ENCODE data around the gene HERC5.
"Not testable (repeated sequence)": the region's sequence is repeated elsewhere in the genome, so short reads cannot be mapped to it uniquely, and the experiment has no call there.

Gene HERC5

DNA sequence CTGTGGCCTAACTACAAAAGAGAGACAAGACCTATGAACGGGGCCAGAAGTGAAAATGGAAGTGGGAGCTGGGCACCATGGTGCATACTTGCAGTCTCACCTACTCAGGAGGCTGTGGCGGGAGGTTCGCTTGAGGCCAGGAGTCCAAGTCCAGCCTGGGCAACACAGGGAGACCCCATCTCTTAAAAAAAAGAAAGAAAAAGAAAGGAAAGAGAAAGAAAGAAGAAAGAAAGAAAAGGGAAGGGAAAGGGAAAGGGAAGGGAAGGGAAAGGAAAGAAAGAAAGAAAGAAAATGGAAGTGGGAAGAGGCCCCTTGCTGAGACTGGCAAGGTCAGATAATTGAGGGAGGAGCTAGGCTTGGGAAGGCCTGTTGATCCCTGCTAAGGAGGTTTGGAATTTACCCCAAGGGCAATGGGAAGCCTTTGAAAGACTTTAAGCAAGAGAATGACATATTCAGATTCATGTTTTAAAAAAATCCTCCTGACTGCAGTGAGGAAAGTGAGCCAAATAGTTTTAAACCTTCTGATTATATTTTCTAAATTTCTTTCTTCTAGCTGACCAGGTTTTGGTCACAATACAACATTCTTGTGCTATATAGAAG is 17.7 kb upstream of the HERC5 start:
- no peak for TF ChIP-seq JUND (IDR thresholded peaks at IDR 0.05; ENCODE audit: low read depth)
- DNase-seq (ENCODE audit: low read depth in 1 of 2, low spot score in 1 of 2): peak in 1 of 2 experiments; percentile 60
- in situ Hi-C loops (cut with HindIII; ENCODE audit: low pct_unique_long_range_greater_than_20kb, low sequenced_read_pairs): no loop called here

DNA sequence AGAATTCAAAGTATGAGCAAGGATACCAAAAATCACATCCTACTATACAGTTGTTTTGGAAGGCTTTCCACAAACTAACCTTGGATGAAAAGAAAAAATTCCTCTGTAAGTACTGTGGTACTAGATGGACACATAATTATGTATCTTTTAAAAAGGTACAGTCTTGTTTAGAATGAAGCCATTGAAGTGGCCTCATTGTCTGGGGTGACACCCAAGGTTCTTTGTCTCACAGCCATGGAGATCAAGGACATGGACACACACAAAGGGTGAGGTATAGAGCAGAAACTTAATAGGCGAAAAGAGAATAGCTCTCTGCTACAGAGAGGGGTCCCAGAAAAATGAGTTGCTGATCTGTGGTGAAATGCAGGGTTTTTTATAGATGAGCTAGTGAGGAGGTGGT is 16.8 kb upstream of the HERC5 start:
- DNase-seq (ENCODE audit: low read depth in 1 of 2, low spot score in 1 of 2): no peak
- in situ Hi-C loops (cut with HindIII; ENCODE audit: low pct_unique_long_range_greater_than_20kb, low sequenced_read_pairs): no loop called here
- no peak for TF ChIP-seq JUND (IDR thresholded peaks at IDR 0.05; ENCODE audit: low read depth)

DNA sequence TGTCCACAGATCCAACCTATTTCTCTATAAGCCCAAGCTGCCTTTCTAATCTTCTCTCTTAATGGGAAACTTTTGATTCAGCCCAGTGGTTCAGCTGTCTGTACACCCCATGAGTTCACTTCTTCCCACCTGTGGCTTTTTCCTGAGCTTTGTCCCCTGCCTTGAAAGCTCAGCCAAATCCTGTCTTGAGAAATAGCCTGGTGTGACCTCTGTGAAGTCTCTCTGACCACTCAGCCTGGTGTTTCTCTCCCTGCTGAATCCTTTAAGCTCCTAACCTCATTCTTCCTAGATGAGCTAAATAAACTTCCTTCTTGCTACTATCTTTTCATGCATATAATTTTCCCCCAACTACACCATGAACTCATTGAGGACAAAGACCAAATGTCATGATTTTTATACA is 15.2 kb upstream of the HERC5 start:
- in situ Hi-C loops (cut with HindIII; ENCODE audit: low pct_unique_long_range_greater_than_20kb, low sequenced_read_pairs): no loop called here
- DNase-seq (ENCODE audit: low read depth in 1 of 2, low spot score in 1 of 2): no peak
- no peak for TF ChIP-seq JUND (IDR thresholded peaks at IDR 0.05; ENCODE audit: low read depth)

DNA sequence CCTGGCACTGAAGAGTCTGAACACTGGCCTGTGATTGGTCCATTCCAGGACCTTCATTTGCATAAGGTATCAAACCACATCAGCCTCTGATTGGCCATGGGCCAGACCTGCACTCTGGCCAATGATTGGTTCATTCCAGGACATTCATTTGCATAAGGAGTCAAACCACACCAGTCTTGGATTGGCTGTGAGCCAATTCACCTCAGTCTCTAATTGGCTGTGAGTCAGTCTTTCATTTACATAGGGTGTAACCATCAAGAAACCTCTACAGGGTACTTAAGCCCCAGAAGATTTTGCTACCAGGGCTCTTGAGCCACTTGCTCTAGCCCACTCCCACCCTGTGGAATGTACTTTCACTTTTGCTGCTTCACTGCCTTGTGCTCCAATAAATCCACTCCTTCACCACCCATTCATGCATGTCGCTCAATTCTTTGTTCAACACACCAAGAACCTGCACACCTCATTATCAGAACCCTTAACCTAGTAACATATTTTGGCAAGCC is 14.2 kb upstream of the HERC5 start:
- no peak for TF ChIP-seq JUND (IDR thresholded peaks at IDR 0.05; ENCODE audit: low read depth)
- in situ Hi-C loops (cut with HindIII; ENCODE audit: low pct_unique_long_range_greater_than_20kb, low sequenced_read_pairs): no loop called here
- DNase-seq (ENCODE audit: low read depth in 1 of 2, low spot score in 1 of 2): peak in 1 of 2 experiments; percentile 73

DNA sequence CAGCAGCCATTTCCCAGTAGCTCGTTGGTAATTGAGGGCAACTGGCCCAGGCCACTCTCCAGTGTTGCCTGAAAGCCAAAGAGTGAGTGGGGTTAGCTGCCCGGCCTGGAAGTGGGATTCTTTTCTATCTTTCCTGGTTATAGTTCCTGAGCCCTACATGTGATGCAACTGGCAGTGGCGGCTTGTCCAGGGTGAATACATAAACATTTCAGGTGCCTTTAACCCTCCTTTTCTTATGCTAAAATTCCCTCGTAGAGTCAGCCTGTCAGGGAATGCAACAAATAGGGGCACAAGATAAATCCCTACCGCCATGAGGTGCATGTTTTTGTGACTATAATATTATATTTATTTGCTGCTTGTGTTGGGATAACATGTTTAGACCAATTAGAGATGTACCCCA is 13.4 kb upstream of the HERC5 start:
- DNase-seq (ENCODE audit: low read depth in 1 of 2, low spot score in 1 of 2): no peak
- TF ChIP-seq JUND (IDR thresholded peaks at IDR 0.05; ENCODE audit: low read depth): no peak
- in situ Hi-C loops (cut with HindIII; ENCODE audit: low pct_unique_long_range_greater_than_20kb, low sequenced_read_pairs): no loop called here

DNA sequence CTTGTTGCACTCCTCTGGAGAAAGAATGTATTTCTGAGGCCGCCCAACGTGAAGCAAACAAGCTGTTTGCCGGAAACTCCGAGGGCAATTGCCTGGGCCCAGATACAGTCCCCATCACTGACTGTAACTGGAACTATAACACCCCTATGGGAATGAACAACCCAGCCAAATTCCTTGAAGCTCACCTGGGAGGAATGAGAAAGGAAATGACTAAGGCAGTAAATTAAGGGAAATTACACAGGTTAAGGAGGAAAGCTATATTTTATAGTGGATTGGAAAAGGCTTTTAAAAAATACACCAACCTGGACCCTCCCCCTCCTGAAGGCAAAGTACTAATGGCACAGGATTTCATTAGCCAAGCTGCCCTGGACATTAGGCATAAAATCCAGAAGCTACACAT is 11.7 kb upstream of the HERC5 start:
- DNase-seq (ENCODE audit: low read depth in 1 of 2, low spot score in 1 of 2): no peak
- in situ Hi-C loops (cut with HindIII; ENCODE audit: low pct_unique_long_range_greater_than_20kb, low sequenced_read_pairs): no loop called here
- no peak for TF ChIP-seq JUND (IDR thresholded peaks at IDR 0.05; ENCODE audit: low read depth)

DNA sequence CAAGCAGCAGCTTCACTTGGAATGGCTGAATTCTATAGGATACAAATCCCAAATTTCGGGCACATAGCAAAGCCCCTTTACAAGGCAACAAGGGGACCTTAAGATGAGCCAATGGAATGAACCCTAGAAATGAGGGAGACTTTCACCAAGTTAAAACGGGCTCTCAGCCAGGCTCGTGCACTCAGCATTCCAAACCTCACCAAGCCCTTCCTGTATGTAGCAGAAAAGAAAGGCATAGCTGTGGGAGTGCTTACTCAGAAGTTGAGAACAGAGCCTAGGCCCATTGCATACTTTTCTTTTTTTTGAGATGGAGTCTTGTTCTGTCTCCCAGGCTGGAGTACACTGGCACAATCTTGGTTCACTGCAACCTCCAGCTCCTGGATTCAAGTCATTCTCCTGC is 10.8 kb upstream of the HERC5 start:
- no peak for TF ChIP-seq JUND (IDR thresholded peaks at IDR 0.05; ENCODE audit: low read depth)
- no peak for DNase-seq (ENCODE audit: low read depth in 1 of 2, low spot score in 1 of 2)
- in situ Hi-C loops (cut with HindIII; ENCODE audit: low pct_unique_long_range_greater_than_20kb, low sequenced_read_pairs): no loop called here

DNA sequence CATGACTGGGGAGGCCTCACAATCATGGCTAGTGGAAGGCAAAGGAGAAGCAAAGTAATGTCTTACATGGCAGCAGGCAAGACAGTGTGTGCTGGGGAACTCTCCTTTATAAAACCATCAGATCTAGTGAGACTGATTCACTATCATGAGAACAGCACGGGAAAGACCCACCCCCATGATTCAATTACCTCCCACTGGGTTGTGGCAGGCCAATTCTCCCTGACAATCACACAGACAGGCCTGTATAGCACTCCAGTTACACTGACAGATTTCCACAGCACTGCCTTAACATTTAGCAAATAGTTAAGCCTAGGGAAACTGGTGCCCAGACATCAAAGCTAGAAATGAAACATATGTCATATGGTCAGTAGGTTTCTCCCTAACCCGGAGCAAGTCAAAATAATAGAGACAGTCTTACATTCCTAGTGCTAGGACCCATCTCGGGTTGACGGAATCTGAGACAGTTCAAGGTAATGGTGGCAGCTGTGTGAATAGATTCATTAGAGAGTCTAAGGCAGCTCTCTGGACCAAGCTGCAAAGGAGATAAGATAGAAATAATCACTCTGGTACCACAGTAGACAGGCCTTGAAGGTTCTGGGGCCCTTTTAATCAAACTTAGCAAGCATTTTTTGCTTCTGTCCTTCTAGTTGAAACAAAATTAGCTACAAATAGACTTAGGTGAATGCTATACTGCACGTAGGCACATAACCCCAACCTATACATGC is 9.4 kb upstream of the HERC5 start:
- in situ Hi-C loops (cut with HindIII; ENCODE audit: low pct_unique_long_range_greater_than_20kb, low sequenced_read_pairs): no loop called here
- no peak for DNase-seq (ENCODE audit: low read depth in 1 of 2, low spot score in 1 of 2)
- no peak for TF ChIP-seq JUND (IDR thresholded peaks at IDR 0.05; ENCODE audit: low read depth)

DNA sequence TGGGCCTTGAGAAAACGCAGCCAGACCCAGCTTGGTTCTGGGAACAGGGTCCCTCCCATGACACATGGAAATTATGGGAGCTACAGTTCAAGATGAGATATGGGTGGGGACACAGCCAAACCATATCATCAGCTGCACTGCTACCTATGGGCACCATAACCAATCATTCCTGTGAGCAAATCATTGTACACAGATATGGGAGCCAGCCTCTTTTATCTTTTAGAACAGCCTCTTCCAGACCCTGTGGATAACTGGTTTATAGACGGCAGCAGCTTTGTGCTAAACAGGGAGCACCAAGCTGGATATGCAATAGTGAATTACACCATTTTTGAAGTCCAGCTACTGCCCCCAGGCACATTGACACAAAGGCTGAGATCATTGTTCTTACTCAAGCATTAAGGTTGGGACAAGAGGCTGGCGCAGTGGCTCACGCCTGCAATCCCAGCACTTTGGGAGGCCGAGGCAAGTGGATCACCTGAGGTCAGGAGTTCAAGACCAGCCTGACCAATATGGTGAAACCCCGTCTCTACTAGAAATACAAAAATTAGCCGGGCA is 8.6 kb upstream of the HERC5 start:
- peak in 1 of 2 experiments; percentile 6 for DNase-seq (ENCODE audit: low read depth in 1 of 2, low spot score in 1 of 2)

DNA sequence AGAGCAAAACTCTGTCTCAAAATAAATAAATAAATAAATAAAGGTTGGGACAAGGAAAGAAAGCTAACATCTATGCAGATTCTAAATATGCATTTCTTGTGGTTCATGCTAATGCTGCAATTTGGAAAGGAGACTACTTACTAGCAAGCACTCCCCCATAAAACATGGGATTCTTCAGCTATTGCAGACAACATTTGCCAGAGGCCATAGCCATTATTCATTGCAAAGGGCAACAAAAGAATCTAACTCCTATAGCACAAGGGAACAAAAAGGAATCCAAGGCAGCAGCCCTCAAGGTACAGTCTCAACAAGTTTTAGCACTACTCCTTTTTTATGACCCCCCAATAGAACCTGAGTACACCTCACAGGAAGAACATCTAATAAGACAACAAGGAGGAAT is 8.0 kb upstream of the HERC5 start:
- in situ Hi-C loops (cut with HindIII; ENCODE audit: low pct_unique_long_range_greater_than_20kb, low sequenced_read_pairs): no loop called here
- TF ChIP-seq JUND (IDR thresholded peaks at IDR 0.05; ENCODE audit: low read depth): no peak
- DNase-seq (ENCODE audit: low read depth in 1 of 2, low spot score in 1 of 2): no peak

More for the DNA sequence above, 8.6 kb upstream of the HERC5 start:
- in situ Hi-C loops (cut with HindIII; ENCODE audit: low pct_unique_long_range_greater_than_20kb, low sequenced_read_pairs): not testable (repeated sequence)

DNA sequence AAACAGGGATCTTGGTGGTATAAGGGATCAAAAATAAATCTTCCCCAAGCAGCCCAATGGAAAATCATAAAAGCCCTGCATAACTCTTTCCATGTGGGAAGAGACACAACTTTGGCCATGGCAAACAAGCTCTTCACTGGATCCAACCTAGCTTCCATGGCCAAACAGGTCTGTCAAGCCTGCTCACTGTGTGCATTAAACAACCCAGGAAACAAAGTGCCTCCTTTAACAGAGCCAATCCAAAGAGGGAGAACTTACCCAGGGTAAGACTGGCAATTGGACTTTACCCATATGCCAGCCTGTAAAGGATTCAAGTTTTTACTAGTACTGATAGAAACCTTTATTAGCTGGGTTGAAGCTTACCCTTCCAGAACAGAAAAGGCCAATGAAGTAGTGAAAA is 7.6 kb upstream of the HERC5 start:
- DNase-seq (ENCODE audit: low read depth in 1 of 2, low spot score in 1 of 2): peak in 1 of 2 experiments; percentile 67
- TF ChIP-seq JUND (IDR thresholded peaks at IDR 0.05; ENCODE audit: low read depth): no peak
- in situ Hi-C loops (cut with HindIII; ENCODE audit: low pct_unique_long_range_greater_than_20kb, low sequenced_read_pairs): no loop called here

DNA sequence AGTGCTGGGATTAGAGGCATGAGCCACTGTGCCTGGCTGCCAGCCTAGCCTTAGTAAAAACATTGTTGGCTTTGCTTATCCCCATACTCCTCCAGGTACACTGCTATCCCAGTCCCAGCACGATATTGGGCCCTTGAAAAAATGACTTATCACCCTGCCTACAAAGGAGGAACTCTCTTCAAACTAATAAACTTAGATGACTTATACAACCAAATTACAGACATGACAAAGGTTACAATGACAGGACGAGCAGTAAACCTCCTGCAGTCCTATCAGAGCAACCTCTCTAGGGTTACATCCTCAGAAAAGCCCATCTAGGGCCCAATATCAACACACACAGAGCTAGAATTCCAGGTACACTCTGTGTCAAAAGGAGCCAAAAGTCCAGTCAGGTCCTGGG is 5.7 kb upstream of the HERC5 start:
- no peak for TF ChIP-seq JUND (IDR thresholded peaks at IDR 0.05; ENCODE audit: low read depth)
- DNase-seq (ENCODE audit: low read depth in 1 of 2, low spot score in 1 of 2): no peak
- in situ Hi-C loops (cut with HindIII; ENCODE audit: low pct_unique_long_range_greater_than_20kb, low sequenced_read_pairs): no loop called here

DNA sequence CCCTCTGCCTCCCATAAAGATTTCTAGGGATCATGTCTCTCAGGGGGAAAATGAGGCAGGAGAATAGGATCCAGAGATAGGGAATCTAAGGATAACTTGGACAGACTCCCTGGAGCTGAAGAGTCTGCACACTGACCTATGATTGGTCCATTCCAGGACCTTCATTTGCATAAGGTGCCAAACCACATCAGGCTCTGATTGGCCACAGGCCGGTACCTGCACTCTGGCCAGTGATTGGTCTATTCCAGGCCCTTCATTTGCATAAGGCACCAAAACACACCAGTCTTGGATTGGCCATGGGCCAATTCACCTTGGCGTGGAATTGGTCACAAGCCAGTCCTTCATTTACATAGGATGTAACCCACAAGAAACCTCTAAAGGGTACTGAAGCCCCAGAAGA is 4.0 kb upstream of the HERC5 start:
- peak in 1 of 2 experiments; percentile 57 for DNase-seq (ENCODE audit: low read depth in 1 of 2, low spot score in 1 of 2)
- TF ChIP-seq JUND (IDR thresholded peaks at IDR 0.05; ENCODE audit: low read depth): no peak
- in situ Hi-C loops (cut with HindIII; ENCODE audit: low pct_unique_long_range_greater_than_20kb, low sequenced_read_pairs): no loop called here

Data from T47D (cell line).